HepG2 (cell line): ENCODE results near the gene TMEM258. TPM values are rescaled to one million over a fixed set of nuclear protein-coding genes. Genes with fewer than 3 reads are reported as not detected.

ENCODE experiments used
- BCLAF1 ChIP-seq: fragments of 450-650 bp; IDR thresholded peaks from 2 replicates; pipeline ENCODE4 v1.6.1; 2017; ENCODE audit warnings: mild to moderate bottlenecking
- CEBPB ChIP-seq: IDR thresholded peaks from 2 replicates; pipeline ENCODE4 v1.6.1; 2011; ENCODE audit warnings: low read depth, low read length, improper control_type of control experiment, borderline replicate concordance
- CENPX ChIP-seq: sonication (generic); formaldehyde crosslinking; IDR thresholded peaks from 2 replicates; pipeline ENCODE4 v1.9.0; 2021; ENCODE audit warnings: mild to moderate bottlenecking, missing genetic modification reagents, moderate library complexity
- E2F1 ChIP-seq: sonication (generic); formaldehyde crosslinking; IDR thresholded peaks from 2 replicates; pipeline ENCODE4 v1.5.0; 2020; ENCODE audit warnings: missing genetic modification reagents
- HNF4A ChIP-seq: sonication (generic); formaldehyde crosslinking; IDR thresholded peaks from 2 replicates; pipeline ENCODE4 v1.4.0; 2020; ENCODE audit warnings: missing genetic modification reagents
- IKZF1 ChIP-seq: fragments of 450-650 bp; IDR thresholded peaks from 2 replicates; pipeline ENCODE4 v1.7.1; 2016
- IRF2 ChIP-seq: IDR thresholded peaks from 2 replicates; pipeline ENCODE4 v1.6.1; 2018; ENCODE audit warnings: missing genetic modification reagents, missing compliant biosample characterization
- NCOA2 ChIP-seq: sonication (generic); formaldehyde crosslinking; IDR thresholded peaks from 2 replicates; pipeline ENCODE4 v1.8.0; 2022; ENCODE audit warnings: inconsistent platforms
- NFE2L1 ChIP-seq: sonication (generic); formaldehyde crosslinking; IDR thresholded peaks from 2 replicates; pipeline ENCODE4 v1.4.0; 2020; ENCODE audit warnings: missing genetic modification reagents, mild to moderate bottlenecking, borderline replicate concordance
- SATB2 ChIP-seq: sonication (generic); formaldehyde crosslinking; IDR thresholded peaks from 2 replicates; pipeline ENCODE4 v1.5.0; 2020; ENCODE audit warnings: missing genetic modification reagents
- SP5 ChIP-seq: IDR thresholded peaks from 2 replicates; pipeline ENCODE4 v1.6.1; 2016; ENCODE audit warnings: low read depth, borderline replicate concordance
- TCF7 ChIP-seq: sonication (generic); IDR thresholded peaks from 2 replicates; pipeline ENCODE4 v1.6.1; 2016; ENCODE audit warnings: antibody characterized with exemption, low read depth
- ZBTB2 ChIP-seq: sonication (generic); formaldehyde crosslinking; IDR thresholded peaks from 2 replicates; pipeline ENCODE4 v1.8.0; 2022; ENCODE audit warnings: low read depth, missing genetic modification reagents
- ZBTB38 ChIP-seq: sonication (generic); formaldehyde crosslinking; IDR thresholded peaks from 2 replicates; pipeline ENCODE4 v1.5.1; 2020; ENCODE audit warnings: mild to moderate bottlenecking, missing genetic modification reagents
- ZNF331 ChIP-seq: sonication (generic); formaldehyde crosslinking; IDR thresholded peaks from 2 replicates; pipeline ENCODE4 v1.4.0; 2020; ENCODE audit warnings: missing genetic modification reagents
- ZNF546 ChIP-seq: sonication (generic); formaldehyde crosslinking; conservative IDR thresholded peaks from 2 replicates; pipeline ENCODE4 v1.8.1; 2023; ENCODE audit warnings: mild to moderate bottlenecking, missing genetic modification reagents
- ZNF576 ChIP-seq: sonication (generic); formaldehyde crosslinking; IDR thresholded peaks from 2 replicates; pipeline ENCODE4 v1.4.0; 2020; ENCODE audit warnings: mild to moderate bottlenecking, missing genetic modification reagents
- ZNF672 ChIP-seq: sonication (generic); formaldehyde crosslinking; IDR thresholded peaks from 2 replicates; pipeline ENCODE4 v1.8.1; 2022; ENCODE audit warnings: missing genetic modification reagents
- ZNF674 ChIP-seq: sonication (generic); formaldehyde crosslinking; IDR thresholded peaks from 2 replicates; pipeline ENCODE4 v1.5.0; 2020; ENCODE audit warnings: low read depth, mild to moderate bottlenecking, missing genetic modification reagents
- ZNF740 ChIP-seq: sonication (generic); formaldehyde crosslinking; IDR thresholded peaks from 2 replicates; pipeline ENCODE4 v1.4.0; 2020; ENCODE audit warnings: missing genetic modification reagents
- ZNF781 ChIP-seq: sonication (generic); formaldehyde crosslinking; IDR thresholded peaks from 2 replicates; pipeline ENCODE4 v1.5.1; 2020; ENCODE audit warnings: borderline replicate concordance, mild to moderate bottlenecking, missing genetic modification reagents; ENCODE audit errors: not compliant biosample characterization
- ZNF792 ChIP-seq: IDR thresholded peaks from 2 replicates; pipeline ENCODE4 v1.6.1; 2016
- polyA plus RNA-seq, 8 experiments: library from polyadenylated mRNA; depleted of rRNA in 3 of 8; stranded (reverse) in 7 of 8; unstranded in 1 of 8; fragments of >200 nt; fragmentation: Illumina TruSeq in 4 of 8; extraction: Trizol in 4 of 8; gene quantifications; 2 replicates each; pipeline versions ENCODE4 v1.2.1 to v1.2.3, GENCODE V29; 2011 to 2016; ENCODE audit warnings: low read depth in 4 of 8, missing spikeins in 1 of 8, mixed read lengths in 1 of 8; ENCODE audit not compliant: insufficient read depth in 1 of 8
- total RNA-seq, 5 experiments: library from RNA; depleted of rRNA; stranded (reverse); fragments of >200 nt; fragmentation: Illumina TruSeq; extraction: Trizol; gene quantifications; 2 replicates each; pipeline ENCODE4 v1.2.3, GENCODE V29; 2016; ENCODE audit warnings: low read depth in 1 of 5
- TF ChIP-seq, protein P1 (sequence below): IDR thresholded peaks from 2 replicates; pipeline ENCODE4 v1.6.1; 2018; ENCODE audit warnings: missing genetic modification reagents

The TMEM258 gene
- total and polyA plus RNA-seq, 2 of the 13 experiments (the other 11 are each of a cell fraction or from before 2014, with no cell fraction given), result 175 to 424 TPM

DNA sequence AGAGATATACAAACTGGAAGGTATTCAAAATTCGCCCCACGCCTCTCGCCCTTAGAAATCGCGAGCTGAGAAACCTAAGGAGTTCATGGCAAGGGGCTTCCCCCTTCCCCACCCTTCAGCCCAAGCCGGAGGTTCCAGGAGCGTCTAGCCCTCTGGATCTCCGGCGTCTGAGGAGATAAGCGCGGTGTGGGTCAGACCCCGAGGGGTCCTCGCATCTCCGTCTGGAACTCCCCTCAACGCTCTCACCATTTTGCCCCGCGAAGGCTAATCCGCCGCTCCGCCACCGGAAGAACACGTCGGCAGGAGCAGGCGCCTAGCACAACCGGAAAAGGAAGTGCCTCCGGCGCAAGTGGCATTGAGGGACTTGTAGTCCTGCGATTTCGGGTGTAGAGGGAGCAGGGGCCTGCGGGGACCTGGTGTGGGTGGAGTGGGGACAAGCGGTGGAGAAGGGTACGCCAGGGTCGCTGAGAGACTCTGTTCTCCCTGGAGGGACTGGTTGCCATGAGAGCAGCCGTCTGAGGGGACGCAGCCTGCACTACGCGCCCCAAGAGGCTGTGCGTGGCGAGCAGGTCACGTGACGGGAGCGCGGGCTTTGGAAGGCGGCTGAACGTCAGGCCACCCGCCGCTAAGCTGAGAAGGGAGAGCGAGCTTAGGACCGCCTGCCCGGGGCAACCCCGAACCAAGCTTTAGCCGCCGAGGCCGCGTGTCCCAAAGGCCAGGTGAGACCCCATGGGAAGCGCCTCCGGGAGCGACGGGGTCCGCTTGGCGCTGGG lies at the start of gene TMEM258, which contains the start of gene FEN1 (continued):
- TF ChIP-seq ZNF740 (CRISPR knock-in tag) (no peak), ZNF792 (CRISPR knock-in tag) (peak; percentile 39), ZNF331 (CRISPR knock-in tag) (no peak), SATB2 (CRISPR knock-in tag) (no peak; the same call in 1 of the 2 replicates), ZNF781 (peak; percentile 39), NFE2L1 (CRISPR knock-in tag) (no peak; the same call in 1 of the 2 replicates), ZNF672 (CRISPR knock-in tag) (no peak), TCF7 (no peak), SP5 (CRISPR knock-in tag) (no peak), BCLAF1 (no peak), HNF4A (CRISPR knock-in tag) (no peak), CEBPB (no peak), ZNF576 (no peak), E2F1 (CRISPR knock-in tag) (peak; percentile 100), IRF2 (CRISPR knock-in tag) (peak; percentile 69), ZNF546 (CRISPR knock-in tag) (peak; percentile 46; the same call in 1 of the 2 replicates), ZBTB38 (peak; percentile 79), CENPX (CRISPR knock-in tag) (no peak), NCOA2 (CRISPR knock-in tag) (peak; percentile 40), ZNF674 (CRISPR knock-in tag) (no peak), IKZF1 (no peak), ZBTB2 (CRISPR knock-in tag) (no peak)
- TF ChIP-seq, protein P1, sequence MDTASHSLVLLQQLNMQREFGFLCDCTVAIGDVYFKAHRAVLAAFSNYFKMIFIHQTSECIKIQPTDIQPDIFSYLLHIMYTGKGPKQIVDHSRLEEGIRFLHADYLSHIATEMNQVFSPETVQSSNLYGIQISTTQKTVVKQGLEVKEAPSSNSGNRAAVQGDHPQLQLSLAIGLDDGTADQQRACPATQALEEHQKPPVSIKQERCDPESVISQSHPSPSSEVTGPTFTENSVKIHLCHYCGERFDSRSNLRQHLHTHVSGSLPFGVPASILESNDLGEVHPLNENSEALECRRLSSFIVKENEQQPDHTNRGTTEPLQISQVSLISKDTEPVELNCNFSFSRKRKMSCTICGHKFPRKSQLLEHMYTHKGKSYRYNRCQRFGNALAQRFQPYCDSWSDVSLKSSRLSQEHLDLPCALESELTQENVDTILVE, result no peak
